ENCODE data around the gene CENPP. TPM values are rescaled to one million over a fixed set of nuclear protein-coding genes. Genes with fewer than 3 reads are reported as not detected.
A peak's percentile ranks its signal among the peaks of the same experiment; 100 is the strongest.

CENPP gene
- total RNA-seq, 4 donors from 2014 or later: 0.88 to 12.0 (median 4.3) TPM

DNA sequence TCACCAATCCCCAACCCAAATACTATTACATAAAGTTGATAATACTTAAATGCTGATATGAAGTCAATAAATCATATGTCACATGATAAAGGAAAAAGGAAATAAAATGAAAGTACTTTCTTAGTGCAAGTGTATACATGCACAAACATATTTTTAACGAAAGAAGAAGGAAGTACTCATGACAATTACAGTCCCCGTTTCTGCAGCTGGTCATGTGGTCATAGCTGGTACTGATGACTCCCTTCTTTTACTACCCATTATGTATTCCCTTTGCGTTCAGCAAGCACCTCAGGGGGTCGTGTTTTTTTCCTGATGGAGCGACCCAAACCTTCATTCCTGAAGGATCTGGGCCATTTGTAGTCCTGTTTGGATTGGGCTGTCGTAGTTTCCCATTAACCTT lies 27.3 kb downstream of the CENPP start:
- intact Hi-C loops (cut with DNase I; ENCODE audit: low total_unique reads): no loop called here
- Histone ChIP-seq H3K4me1 (peaks cover 0 to 3% of the 10 kb centered on the region in 2 donors), H3K27ac (peak overlapping the region; percentile 86 to 99), H3K36me3 (no peaks in the 10 kb centered on the region), H3K4me3 (no peak overlapping the region), H3K27me3 (no peaks in the 10 kb centered on the region), H3K9me3 (peaks cover 0 to 10% of the 10 kb centered on the region in 2 donors)
- no peak for DNase-seq
- TF ChIP-seq, protein P1, sequence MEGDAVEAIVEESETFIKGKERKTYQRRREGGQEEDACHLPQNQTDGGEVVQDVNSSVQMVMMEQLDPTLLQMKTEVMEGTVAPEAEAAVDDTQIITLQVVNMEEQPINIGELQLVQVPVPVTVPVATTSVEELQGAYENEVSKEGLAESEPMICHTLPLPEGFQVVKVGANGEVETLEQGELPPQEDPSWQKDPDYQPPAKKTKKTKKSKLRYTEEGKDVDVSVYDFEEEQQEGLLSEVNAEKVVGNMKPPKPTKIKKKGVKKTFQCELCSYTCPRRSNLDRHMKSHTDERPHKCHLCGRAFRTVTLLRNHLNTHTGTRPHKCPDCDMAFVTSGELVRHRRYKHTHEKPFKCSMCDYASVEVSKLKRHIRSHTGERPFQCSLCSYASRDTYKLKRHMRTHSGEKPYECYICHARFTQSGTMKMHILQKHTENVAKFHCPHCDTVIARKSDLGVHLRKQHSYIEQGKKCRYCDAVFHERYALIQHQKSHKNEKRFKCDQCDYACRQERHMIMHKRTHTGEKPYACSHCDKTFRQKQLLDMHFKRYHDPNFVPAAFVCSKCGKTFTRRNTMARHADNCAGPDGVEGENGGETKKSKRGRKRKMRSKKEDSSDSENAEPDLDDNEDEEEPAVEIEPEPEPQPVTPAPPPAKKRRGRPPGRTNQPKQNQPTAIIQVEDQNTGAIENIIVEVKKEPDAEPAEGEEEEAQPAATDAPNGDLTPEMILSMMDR (IDR thresholded peaks at IDR 0.05): no peak
- no peak for TF ChIP-seq POLR2A (IDR thresholded peaks at IDR 0.05)

DNA sequence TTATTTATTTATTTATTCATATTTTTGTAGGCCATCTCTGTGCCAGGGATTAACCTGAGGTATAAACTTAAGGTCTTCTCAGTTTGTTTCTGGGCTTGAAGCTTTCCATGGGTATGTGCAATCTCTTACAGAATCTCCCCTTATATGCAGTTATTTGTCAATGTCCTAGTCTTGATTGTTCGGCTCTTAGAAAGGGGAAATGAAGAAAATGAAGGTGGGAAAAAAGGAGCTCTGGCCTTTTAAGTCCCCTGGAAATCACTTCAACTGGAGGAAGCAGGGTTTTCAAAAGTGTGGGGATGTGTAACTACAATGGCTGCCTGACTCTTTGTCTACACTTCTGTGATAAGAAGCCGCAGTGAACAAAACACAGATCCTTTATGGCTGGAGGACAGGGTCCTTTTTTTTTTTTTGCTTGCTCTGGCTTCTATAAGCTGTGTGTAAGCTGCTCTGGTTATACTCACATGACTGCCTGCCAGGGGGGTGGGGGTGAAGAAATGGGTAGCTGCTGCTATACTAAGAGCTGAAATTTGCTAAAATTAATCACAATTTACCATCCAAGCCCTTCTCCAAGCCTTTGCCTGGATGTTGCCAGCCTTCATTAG lies 33.7 kb downstream of the CENPP start:
- DNase-seq: no peak
- intact Hi-C loops (cut with DNase I; ENCODE audit: low total_unique reads): no loop called here
- H3K27ac ChIP-seq: no peak overlapping the region

DNA sequence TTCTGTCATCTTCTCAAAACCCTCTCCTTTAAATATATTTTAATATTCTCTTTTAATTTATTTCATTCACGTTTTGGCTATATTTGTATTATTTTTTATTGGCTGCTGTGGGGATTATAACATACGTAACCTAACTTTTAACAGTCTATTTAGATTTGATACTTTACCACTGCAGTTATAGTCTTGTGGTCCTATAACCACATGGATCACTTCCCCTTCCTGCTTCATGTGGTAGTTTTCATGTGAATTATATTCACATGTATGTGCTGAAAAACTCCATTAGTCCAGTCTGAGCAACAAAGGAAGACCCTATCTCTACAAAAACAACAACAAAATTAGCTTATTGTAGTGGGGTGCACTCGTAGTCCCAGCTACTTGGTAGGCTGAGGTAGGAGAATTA lies 34.3 kb downstream of the CENPP start:
- Histone ChIP-seq H3K4me1 (no peaks in the 10 kb centered on the region), H3K27ac (no peak overlapping the region), H3K27me3 (no peaks in the 10 kb centered on the region), H3K9me3 (peaks cover 0 to 7% of the 10 kb centered on the region in 2 donors), H3K4me3 (no peak overlapping the region), H3K36me3 (no peaks in the 10 kb centered on the region)
- intact Hi-C loops (cut with DNase I; ENCODE audit: low total_unique reads): no loop called here
- DNase-seq: no peak
- no peak for TF ChIP-seq POLR2A (IDR thresholded peaks at IDR 0.05)
- TF ChIP-seq, protein P1 (IDR thresholded peaks at IDR 0.05): no peak

More for the DNA sequence above, 33.7 kb downstream of the CENPP start:
- H3K27me3 ChIP-seq: no peaks in the 10 kb centered on the region
- no peak for TF ChIP-seq POLR2A (IDR thresholded peaks at IDR 0.05)
- TF ChIP-seq, protein P1 (IDR thresholded peaks at IDR 0.05): no peak
- no peaks in the 10 kb centered on the region for H3K4me1 ChIP-seq
- H3K36me3 ChIP-seq: no peaks in the 10 kb centered on the region
- H3K4me3 ChIP-seq: no peak overlapping the region
- H3K9me3 ChIP-seq: peaks cover 0 to 10% of the 10 kb centered on the region in 2 donors

DNA sequence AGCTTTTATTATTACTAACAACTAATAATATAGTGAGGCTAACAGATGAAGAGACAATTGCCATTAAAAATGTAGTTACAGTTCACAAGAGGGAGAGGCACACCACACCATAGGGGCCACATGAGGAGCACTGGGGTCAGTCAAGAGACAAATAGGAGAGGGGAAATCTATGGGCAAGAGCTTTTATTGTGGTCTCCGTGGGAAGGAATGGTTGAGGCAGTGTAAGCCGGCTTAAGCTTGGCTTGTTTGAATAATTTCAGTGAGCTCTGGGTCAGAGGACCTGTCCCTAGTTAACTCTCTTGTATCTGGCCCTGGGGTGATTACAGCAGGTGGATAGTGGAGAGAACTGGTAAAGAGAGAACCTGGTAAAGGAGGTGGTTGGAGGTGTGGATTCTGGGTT lies 43.3 kb downstream of the CENPP start:
- peaks cover 0 to 15% of the 10 kb centered on the region in 2 donors for H3K9me3 ChIP-seq
- H3K27ac ChIP-seq: peak overlapping the region in 1 of 2 donors; percentile 32
- H3K4me1 ChIP-seq: no peaks in the 10 kb centered on the region
- no peak overlapping the region for H3K4me3 ChIP-seq
- no peaks in the 10 kb centered on the region for H3K36me3 ChIP-seq
- DNase-seq: no peak
- no peaks in the 10 kb centered on the region for H3K27me3 ChIP-seq
- intact Hi-C loops (cut with DNase I; ENCODE audit: low total_unique reads): no loop called here
- TF ChIP-seq POLR2A (IDR thresholded peaks at IDR 0.05): no peak
- TF ChIP-seq, protein P1 (IDR thresholded peaks at IDR 0.05): no peak

DNA sequence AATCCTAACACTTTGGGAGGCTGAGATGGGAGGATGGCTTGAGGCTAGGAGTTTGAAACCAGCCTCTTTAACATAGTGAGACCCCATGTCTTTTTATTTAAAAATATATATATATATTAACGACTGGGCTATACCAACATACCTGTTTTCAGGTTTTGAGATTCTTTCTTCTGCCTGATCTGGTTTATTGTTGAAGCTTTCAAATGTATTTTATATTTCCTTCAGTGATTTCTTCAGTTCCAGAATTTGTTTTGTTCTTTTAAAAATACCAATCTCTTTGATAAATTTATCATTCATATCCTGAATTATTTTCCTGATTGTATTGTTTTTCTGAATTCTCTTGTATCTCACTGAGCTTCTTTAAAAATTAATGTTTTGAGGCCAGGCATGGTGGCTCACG lies 47.4 kb downstream of the CENPP start:
- H3K27ac ChIP-seq: no peak overlapping the region
- DNase-seq: no peak
- intact Hi-C loops (cut with DNase I; ENCODE audit: low total_unique reads): no loop called here

More for the DNA sequence above, 47.4 kb downstream of the CENPP start:
- Histone ChIP-seq H3K4me3 (no peak overlapping the region), H3K36me3 (no peaks in the 10 kb centered on the region), H3K4me1 (no peaks in the 10 kb centered on the region), H3K9me3 (peaks cover 0 to 15% of the 10 kb centered on the region in 2 donors), H3K27me3 (no peaks in the 10 kb centered on the region)
- TF ChIP-seq, protein P1 (IDR thresholded peaks at IDR 0.05): no peak
- TF ChIP-seq POLR2A (IDR thresholded peaks at IDR 0.05): no peak
